NCI-H748 treated with DMSO at 0.1 percent for 48 hours (cell line): ENCODE measurements around the gene MKLN1.
"Not testable (repeated sequence)": the region's sequence is repeated elsewhere in the genome, so short reads cannot be mapped to it uniquely, and the experiment has no call there.

ENCODE experiments used
- DNase-seq: peaks from one replicate; lab custom pipeline; 2025; lab: John Stamatoyannopoulos, UW

Gene MKLN1

GRCh38 chr7:131327626-131328376 lies at the start of gene MKLN1:
Gene MKLN1, plus strand, starts transcription at chr7:131327876. Its CDS starts 24 bp downstream, at chr7:131327900.
- peak; percentile 88 for DNase-seq

DNA sequence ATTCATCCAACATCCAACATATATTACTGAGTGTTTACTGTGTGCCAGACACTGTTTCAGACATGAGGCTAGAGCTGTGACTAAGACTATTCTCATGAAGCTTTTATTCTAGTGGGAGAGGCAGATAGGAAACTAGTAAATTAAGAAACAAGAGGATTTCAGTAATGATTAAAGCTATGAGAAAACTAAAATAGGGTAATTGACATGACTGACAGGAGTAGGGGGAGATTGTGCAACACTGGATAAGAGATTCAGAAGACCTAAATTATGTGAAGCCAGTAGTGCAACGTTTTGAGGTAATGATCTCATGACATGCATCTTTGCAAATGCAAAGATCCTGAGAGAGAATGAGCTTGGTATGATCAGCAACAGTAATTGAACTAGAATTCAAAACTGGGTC lies 48.6 kb upstream of the MKLN1 start:
- DNase-seq, result no peak

DNA sequence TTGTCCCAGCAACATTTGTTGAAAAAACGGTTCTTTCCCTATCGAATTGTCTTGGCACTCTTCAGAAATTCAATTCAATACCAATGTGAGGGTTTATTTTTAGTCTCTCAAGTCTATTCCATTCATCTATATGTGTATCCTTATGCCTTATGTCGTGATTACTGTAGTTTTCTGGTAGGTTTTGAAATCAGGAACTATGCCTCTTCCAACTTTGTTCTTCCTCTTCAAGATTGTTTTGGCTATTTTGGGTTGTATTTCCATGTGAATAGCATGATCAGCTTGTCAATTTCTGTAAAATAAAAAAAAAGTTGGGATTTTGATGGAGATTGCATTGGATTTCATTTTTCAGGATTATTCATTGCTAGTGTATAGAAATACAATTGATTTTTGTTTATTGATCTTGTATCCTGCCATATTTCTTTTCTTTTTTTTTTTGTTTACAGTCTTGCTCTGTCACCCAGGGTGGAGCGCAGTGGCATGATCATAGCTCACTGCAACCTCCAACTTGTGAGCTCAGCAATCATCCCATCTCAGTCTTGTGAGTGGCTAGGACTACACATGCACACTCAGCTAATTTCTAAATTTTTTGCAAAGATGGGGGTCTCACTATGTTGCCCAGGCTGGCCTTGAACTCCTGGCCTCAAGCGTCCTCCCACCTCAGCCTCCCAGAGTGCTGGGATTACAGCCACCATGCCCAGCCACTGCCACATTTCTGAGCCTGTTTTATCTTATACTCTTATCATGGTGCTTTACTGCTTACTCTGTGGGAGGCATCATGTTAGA lies 46.2 kb upstream of the MKLN1 start:
- DNase-seq, result no peak

DNA sequence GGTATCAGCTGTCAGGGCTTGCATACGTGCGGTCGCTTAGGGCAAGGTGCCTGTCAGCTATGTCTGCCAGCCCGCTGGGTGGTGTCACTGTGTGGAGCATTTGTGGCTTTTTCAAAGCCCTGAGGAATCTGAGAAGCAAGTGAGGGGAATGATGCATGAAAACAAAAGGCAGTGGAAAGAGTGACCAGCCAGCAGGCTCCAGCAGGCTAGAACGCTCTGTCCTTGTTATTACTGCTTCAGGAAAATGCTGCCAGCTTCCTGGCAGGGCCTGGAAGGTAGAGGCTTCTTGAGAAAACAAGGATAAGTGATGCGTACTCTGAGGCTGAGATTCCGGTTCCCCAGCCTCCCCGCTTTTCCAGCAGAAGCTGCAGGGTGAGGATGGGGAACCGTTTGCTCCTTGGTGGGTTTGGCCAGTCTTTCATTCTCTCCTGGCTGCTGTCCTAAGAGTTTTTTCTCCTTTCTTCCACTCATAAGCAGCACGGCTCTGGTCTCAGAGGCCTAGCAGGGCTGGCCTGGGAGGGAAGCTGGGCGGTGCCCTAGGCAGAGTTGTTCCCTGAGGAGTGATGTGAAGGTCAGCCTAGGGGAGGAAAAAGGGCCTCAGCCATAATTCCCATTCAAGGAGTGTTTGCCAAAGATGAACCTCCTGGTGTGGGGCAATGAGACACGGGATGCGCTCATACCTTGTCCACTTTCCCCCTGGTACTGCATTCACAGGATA lies 42.8 kb upstream of the MKLN1 start:
- no peak for DNase-seq

- DNase-seq, result no peak
Observed at GRCh38 chr7:131285556-131285955, 42.1 kb upstream of the MKLN1 start.

DNA sequence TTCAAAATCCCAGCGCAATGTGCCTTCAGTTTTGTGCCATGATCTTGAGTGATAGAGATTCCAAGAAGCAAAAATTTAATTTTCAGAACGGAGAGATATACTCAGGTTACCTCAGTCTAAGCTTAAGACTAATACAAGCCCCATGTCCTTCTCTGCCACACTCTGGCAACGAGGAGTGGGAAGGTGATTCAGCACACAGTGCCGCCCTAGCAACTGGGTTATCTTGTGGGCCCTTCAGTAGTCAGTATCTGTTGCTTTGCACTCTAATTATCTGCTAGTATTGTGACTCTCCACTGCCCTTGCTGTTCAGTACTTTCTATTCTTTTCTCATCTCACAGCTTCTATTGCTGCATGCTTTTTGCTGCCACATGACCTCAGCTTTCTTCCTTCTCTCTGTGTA lies 39.2 kb upstream of the MKLN1 start:
- DNase-seq, result no peak

DNA sequence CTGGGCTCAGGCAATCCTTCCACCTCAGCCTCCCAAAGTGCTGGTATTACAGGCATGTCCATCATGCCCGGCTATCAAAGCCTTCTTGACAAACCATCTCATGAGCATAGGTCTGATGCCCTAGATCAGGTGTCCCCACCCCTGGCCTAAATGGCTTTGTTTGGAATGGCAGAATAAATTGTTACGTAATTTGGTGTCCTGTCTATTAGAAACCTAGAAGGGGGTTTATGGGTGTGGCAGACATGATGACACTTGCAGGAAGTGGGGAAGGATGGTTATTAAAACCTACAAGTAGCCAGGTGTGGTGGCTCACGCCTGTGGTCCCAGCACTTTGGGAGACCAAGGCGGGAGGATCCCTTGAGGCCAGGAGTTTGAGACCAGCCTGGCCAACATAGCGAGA lies 38.6 kb upstream of the MKLN1 start:
- no peak for DNase-seq

DNA sequence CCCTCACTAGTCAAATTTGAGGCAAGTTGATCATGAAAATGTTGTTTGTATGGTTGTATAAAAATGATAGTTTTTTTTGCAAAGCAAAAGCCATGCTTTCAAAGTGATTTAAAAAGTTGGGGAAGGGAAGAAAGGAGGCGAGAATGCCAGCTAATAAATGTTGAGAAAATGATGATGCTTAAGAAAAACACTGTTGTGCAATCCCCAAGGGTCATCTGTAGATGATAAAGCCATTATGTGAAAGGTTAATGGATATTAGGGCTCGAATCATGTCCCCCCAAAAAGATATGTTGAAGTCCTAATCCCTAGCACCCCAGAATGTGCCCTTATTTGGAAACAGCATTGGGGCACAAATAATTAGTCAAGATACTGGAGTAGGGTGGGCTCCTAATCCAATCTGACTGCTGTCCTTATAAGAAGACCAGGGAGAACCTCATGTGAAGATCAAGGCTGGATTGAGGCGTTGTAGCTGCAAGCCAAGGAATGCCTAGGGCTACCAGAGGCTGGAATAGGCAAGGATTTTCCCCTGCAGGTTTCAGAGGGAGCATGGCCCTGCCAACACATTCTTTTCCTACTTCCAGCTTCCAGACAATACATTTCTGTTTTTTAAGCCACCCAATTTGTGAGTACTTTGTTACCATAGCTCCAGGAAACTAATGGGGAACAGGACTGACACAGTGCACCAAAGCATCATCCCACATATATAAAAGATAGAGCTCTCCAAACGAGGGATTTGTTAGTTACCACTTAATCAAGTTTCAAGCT lies 35.4 kb upstream of the MKLN1 start:
- no peak for DNase-seq

GRCh38 chr7:131293018-131293417 lies 34.7 kb upstream of the MKLN1 start:
- DNase-seq, result no peak

DNA sequence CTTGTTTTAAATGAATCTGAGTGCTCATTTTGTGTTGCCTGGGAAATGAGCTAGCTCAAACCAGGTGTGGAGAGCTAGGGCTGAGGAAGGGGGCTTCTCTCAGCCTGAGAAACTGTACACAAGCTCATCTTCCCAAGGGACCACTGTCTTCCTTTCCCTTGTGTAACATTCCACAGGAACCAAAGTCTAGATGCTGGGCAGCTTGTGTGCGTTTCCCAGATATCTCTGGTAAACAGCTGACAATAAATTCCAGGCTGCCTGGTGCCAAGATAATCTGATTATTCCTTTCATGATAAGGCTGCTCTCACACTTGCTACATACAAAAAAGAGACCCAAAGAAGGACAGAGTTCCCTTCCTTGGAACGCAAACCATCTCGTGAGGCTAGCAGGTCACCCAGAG lies 33.1 kb upstream of the MKLN1 start:
- no peak for DNase-seq

DNA sequence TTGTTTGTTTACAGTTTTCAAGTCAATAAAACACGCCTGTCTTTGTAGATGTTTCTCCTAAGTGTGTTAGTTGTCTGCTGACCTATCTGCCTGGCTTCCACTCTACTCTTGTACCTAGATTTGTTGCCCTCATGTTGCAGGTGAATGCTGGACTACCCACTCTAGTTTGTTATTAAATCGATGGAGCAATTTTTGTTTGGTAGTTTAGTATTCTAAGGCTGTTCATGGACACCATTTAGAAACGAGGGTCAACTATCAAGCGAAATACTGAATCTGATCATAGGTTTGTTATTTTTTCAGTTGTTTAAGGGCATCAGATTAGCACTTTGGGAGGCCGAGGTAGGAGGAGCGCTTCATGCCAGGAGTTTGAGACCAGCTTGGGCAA lies 29.1 kb upstream of the MKLN1 start:
- no peak for DNase-seq

DNA sequence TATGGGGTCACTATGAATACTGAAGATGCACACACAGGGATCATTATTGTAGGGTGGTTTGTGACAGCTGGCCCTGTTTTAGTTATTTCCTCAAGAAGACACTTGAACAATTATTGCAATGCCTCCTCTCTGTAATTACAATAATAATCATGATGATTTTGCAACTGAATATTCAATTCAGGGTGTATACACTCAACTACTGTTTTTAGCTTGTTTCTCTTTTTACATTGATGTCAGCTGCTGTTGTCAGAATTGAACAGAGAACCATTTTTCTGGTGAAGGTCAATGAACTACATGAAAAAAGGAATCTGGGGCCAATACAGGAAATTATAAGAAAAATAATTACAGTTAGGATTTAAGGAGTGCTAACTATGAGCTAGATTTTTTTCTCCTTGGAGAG lies 28.6 kb upstream of the MKLN1 start:
- no peak for DNase-seq

DNA sequence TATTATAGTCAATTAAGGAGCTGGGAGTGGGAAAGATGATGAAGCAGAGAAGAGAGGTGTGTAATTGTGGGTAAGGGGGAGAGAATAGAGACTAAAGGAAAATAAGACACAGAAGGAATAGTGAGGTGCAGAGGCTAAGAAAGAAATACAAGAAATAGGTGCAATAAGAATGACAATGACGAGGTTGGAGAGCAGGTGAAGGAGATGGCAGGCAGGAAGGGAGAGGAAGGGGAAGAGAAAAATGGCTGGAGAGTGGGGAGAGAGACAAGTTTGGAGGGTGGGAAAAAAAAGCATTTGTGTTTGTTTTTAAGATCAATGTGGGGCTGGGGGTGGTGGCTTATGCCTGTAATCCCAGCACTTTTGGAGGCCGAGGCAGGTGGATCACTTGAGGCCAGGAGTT lies 27.6 kb upstream of the MKLN1 start:
- no peak for DNase-seq

GRCh38 chr7:131300572-131301466 lies 26.9 kb upstream of the MKLN1 start:
- DNase-seq, result no peak

GRCh38 chr7:131302446-131302845 lies 25.2 kb upstream of the MKLN1 start:
- DNase-seq, result no peak

- peak; percentile 8 for DNase-seq
Observed at GRCh38 chr7:131302876-131303707, 24.6 kb upstream of the MKLN1 start.

DNA sequence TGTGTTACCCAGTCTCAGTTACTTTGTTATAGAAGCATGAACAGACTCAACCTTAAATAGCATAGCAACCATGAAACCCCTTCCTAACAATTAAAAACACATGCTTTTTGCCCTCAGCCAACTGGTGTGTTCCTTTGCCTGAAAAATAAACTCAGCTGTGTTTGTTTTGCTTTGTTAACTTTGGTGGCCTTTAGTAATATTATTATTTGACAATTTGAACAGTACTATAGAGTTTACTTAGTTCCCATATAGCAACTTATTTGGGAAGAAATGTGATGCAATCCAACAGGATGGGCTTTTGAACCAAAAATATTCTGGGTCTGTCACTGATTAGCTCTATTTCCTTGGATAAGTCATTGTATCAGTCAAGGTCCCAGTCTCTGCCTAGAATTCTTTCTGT lies 22.5 kb upstream of the MKLN1 start:
- DNase-seq, result no peak

- not testable (repeated sequence) for DNase-seq
Observed at GRCh38 chr7:131306041-131306440, 21.6 kb upstream of the MKLN1 start.

GRCh38 chr7:131306777-131307176 lies 20.9 kb upstream of the MKLN1 start:
- DNase-seq, result no peak

GRCh38 chr7:131307627-131308026 lies 20.0 kb upstream of the MKLN1 start:
- no peak for DNase-seq
